A673 (cell line): ENCODE measurements around the gene FLYWCH1.

Experiments used
- EZH2 ChIP-seq: fragments of 200-600 bp; sonication (generic); IDR thresholded peaks from 2 replicates; pipeline ENCODE4 v1.6.1; 2017; ENCODE audit warnings: borderline replicate concordance, low read depth, mild to moderate bottlenecking, mixed read lengths, antibody characterized with exemption, low read length; ENCODE audit not compliant: poor library complexity, severe bottlenecking
- TF ChIP-seq, protein P1 (sequence below): fragments of 300-800, 200-600 bp; sonication (generic); conservative IDR thresholded peaks from 2 replicates; pipeline ENCODE4 v1.5.1; 2017; ENCODE audit warnings: low read depth, mild to moderate bottlenecking, antibody characterized with exemption, low read length, moderate library complexity, mixed read lengths

- TF ChIP-seq, protein P1, sequence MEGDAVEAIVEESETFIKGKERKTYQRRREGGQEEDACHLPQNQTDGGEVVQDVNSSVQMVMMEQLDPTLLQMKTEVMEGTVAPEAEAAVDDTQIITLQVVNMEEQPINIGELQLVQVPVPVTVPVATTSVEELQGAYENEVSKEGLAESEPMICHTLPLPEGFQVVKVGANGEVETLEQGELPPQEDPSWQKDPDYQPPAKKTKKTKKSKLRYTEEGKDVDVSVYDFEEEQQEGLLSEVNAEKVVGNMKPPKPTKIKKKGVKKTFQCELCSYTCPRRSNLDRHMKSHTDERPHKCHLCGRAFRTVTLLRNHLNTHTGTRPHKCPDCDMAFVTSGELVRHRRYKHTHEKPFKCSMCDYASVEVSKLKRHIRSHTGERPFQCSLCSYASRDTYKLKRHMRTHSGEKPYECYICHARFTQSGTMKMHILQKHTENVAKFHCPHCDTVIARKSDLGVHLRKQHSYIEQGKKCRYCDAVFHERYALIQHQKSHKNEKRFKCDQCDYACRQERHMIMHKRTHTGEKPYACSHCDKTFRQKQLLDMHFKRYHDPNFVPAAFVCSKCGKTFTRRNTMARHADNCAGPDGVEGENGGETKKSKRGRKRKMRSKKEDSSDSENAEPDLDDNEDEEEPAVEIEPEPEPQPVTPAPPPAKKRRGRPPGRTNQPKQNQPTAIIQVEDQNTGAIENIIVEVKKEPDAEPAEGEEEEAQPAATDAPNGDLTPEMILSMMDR, result no peak
- no peak for TF ChIP-seq EZH2
Observed at GRCh38 chr16:2874032-2874911, 37.5 kb upstream of the FLYWCH1 start.
